Measurements from ENCODE around the gene ZDHHC11B.
"Not testable (repeated sequence)": the region's sequence is repeated elsewhere in the genome, so short reads cannot be mapped to it uniquely, and the experiment has no call there.

DNA sequence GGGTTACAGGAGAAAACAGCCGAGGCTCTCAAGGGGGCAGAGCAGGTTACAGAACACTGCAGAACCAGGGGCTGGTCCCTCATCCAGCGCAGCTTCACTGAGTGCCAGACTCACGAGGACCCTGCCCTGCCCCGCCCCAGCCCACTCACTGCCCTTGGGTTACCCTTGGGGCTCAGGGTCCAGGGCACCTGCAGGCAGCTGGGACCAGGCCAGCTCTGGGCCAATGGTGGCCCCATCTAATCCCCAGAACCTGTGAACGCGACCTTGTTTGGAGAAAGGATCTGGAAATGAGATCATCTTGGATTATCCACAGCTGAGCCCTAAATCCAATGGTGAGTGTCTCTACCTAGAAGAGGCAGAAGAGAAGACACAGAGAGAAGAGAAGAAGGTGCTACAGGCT lies 6.1 kb downstream of the ZDHHC11B start:
- not testable (repeated sequence) for TF ChIP-seq POLR2AphosphoS5, EP300 (IDR thresholded peaks at IDR 0.05)
- TF ChIP-seq, protein P1, sequence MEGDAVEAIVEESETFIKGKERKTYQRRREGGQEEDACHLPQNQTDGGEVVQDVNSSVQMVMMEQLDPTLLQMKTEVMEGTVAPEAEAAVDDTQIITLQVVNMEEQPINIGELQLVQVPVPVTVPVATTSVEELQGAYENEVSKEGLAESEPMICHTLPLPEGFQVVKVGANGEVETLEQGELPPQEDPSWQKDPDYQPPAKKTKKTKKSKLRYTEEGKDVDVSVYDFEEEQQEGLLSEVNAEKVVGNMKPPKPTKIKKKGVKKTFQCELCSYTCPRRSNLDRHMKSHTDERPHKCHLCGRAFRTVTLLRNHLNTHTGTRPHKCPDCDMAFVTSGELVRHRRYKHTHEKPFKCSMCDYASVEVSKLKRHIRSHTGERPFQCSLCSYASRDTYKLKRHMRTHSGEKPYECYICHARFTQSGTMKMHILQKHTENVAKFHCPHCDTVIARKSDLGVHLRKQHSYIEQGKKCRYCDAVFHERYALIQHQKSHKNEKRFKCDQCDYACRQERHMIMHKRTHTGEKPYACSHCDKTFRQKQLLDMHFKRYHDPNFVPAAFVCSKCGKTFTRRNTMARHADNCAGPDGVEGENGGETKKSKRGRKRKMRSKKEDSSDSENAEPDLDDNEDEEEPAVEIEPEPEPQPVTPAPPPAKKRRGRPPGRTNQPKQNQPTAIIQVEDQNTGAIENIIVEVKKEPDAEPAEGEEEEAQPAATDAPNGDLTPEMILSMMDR (IDR thresholded peaks at IDR 0.05): not testable (repeated sequence)

Data from stomach (tissue), 4 donors.